Activated CD8-positive, alpha-beta memory T cell treated with anti-CD3 and anti-CD28 coated beads for 24 hours (primary cell): ENCODE results near the gene DSCAM.
"Not testable (repeated sequence)": the region's sequence is repeated elsewhere in the genome, so short reads cannot be mapped to it uniquely, and the experiment has no call there.

ENCODE experiments used
- DNase-seq: peaks from one replicate; pipeline ENCODE4 v3.0.0-alpha.2; 2020

The DSCAM gene

DNA sequence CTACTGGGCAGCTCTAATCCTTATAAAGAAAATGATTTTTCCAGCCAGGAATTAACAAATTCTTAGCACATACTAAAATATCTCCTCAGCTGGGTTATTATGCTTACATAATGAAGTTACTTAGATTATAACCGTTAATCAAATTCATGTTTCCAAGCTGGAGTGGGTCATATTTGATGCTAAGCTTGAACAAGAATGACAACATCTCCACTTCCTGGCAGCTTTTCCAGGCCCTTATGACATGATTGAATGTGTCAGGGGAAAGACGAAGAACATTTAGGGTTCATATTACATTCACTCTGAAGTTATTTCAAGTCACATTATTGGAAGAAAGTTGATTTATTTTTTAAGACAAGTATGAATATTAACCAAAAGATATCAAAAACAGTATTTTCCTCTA, 646.0 kb downstream of the DSCAM start:
- DNase-seq = no peak

DNA sequence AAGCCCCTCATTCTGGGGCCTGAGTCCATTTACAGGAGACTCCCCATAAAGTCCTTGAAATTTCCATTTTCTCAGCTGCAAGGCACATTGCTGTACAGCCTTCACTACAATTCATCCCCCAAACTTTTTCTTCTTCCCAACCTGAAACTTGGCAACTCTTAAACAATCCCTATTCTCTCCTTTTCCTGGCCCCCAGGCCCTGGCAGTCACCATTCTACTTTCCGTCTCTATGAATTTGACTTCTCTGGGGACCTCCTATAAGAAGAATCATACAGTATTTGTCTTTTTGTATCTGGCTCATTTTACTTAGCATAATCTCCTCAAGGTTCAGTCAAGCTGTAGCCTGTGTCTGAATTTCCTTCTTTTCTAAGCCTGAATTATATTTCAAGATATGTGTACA, 646.8 kb downstream of the DSCAM start:
- no peak for DNase-seq

DNA sequence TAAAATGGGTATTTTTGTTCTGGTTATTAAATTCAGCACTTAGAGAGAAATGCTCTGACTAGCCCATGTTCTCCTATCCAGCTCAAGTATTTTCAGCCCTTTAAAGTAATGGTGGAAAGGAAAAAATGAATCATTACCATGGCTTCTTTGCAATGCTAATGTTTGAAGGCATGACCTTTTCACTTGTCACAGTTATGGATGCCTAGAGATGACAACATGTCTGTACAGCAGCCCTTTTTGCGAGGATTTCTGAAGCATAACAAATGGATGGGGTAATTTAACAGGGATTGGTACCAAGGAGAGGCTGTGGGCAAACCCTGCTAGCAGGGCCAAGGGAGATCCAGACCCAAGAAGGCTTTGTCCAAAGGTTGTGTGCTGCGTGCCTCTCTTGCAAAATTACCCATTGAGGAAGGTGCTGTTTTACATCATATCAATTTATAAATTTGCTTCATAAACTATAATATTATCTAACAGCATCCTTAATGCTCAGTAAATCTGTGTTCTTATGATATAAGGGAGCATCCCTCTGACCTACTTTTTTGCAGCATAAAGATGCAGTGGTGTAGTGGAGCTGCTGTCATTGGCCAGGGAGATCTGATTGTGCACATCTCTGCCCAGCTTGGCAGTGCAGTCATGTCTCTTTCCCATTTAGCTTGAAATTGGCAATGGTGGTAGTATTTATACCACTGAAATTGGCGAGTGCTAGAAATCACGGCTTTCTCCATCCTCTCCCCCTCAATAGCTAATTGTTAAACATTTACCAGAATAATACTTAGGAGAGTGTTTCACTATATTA, 652.6 kb downstream of the DSCAM start:
- DNase-seq = no peak

DNA sequence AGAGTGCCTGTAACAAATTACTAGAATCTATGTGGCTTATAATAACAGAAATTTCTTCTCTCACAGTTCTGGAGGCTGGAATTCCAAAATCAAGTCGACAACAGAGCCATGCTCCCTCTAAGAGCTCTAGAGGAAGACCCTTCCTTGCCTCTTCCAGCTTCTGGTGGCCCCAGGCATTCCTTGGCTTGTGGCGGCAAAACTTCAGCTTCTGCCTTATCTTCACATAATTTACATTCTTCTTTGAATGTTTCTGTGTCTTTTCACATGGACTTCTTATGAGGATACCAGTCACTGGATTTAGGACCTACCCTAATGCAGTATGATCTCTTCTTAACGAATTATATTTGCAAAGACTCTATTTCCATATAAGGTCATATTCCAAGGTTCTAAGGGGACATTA, 655.3 kb downstream of the DSCAM start:
- no peak for DNase-seq

DNA sequence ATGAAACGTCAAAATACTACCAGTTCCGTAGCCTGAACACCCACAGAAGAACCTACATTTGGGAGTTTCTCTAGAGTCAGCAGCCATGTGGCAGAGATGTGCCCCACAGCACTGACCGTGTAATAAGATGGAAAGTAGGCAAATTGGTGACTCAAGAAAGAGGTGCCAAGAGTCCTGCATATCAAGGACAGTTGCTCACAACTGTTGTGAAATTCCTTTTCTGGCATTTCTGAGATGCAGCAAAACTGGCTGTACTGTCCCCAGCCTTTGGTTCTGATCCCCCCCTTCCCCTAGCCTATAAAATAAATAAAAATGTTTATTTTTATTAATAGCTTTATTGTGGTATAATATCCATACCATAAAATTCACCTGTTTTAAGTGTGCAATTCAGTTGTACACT, 655.8 kb downstream of the DSCAM start:
- no peak for DNase-seq

DNA sequence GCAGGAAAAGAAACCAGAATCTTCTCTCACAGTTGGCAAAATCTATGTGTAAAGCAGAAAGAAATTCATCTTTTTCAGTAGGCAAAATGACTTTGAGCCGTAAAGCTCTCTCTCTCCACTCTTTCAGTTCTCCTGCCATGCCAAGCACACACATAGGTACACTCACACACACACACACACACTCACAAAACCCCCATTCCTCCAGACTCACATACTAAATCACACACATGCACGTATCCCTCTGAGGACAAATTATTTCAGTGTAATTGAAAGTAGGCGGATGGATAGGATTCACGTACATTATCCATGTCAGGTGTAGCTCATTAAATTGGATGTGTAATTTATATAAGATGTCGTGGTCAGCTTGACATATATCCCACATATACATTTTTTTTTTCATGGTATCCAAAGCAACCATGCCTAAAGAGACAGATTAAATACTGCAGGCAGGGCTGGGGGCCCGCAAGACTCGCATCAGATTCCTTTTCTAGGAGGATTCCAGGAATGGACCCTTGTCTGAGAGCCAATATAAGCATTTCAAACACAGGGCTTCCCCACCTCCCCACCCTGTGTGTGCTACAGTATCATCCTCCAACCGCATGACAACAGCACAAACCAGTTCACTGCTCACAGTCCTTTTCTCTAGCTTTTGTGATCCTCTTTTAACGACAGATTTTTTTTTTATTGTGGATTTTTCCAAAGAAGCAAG, 658.9 kb downstream of the DSCAM start:
- DNase-seq = no peak

DNA sequence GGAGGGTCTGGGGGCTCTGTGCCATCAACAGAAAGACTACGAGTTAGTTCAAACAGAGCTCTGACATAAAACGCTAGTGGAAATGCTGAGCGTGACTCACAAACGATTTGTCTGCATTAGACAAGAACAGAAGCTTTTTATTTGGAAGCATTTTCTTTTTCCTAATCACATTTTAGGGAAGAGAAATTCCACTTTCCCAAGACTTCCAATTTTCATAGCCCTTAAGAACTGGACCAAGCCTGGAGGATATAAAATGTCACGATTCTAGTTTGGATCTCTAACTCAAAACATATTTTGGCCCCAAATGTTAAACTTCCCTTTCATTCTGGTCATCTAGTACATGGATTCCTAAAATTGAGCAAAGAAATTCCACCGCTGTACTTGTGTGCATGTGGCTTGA, 659.7 kb downstream of the DSCAM start:
- no peak for DNase-seq

DNA sequence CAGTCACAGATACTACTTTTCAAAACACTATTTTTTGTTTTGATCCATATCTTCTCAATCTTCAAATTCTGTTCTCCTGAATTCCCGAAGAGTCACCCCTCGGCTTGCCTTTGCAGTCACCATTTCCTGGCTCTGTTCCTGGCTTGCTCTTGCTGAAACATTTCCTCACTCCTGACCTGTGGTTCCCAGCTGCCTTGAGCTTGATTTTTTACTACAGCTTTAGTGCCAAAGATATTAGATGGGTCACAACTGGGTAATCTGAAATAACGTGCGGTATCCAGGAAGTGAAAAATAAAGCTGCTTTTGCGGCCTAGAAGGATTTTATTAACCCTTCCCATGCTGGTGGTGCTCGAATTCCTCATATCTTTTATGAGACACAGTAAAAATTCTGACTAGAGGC, 660.9 kb downstream of the DSCAM start:
- DNase-seq = no peak

DNA sequence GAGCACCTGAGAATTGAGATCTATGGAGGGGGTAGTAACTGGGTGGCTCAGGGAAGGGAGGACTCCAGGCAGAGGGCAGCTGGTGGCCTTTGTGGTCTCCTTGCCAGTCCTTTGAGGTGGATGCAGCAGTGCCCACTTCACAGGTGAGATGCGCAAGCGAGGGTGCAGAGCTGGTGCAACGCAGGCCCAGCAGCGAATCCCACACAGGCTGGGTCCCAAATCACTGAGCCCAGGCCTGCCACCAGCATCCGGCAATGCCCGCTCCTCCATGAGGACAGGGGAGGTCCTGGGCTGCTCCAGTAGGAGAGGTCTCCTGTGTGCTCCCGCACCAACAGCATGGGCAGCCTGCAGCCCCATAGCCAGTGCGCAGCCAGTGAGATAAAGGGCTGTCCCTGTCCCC, 661.8 kb downstream of the DSCAM start:
- no peak for DNase-seq

DNA sequence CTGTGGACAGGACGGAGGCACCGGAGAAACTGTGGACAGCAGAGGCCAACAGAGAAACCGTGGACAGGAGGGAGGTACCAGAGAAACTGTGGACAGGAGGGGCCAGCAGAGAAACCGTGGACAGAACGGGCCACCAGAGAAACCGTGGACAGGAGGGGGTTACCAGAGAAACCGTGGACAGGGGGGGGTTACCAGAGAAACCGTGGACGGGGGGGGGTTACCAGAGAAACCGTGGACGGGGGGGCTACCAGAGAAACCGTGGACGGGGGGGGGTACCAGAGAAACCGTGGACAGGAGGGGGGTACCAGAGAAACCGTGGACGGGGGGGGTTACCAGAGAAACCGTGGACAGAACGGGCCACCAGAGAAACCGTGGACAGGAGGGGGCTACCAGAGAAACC, 664.5 kb downstream of the DSCAM start:
- DNase-seq = not testable (repeated sequence)

DNA sequence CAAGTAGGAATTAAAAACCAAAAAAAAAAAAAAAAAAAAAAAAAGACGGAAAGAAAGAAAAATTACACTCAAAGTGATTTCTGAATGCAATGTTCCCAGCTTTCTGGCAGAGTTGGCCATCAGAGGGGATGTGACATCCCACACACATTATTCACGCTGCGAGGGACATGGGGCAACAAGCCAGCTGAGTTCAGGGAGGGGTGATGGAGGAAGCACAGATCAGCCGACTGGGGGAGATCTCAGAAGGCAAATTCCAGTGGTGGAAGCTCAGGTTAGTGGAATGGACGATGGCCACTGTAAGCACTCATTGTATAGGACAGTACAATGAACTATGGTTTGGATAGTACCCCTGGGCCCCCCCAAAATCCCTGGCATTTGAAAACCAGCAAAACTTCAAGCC, 667.8 kb downstream of the DSCAM start:
- no peak for DNase-seq

DNA sequence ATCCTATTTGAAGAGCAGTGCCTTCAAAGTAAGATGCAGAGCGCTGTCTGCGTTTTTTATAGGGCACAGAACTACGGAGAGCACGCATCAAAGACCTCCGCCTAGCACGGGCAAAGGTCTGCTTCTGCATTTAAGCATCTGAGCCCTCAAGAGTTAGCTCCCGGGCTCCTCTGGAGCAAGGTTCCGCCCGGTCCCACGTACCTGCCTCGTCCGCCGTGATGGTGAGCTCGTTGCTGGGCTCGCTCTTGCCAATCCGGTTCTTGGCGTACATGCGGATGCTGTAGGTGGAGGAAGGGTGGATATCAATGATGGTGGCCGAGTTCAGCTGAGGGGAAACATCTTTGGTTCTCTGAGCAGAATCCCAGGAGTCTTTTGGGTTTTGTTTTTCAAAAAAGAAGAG, 668.2 kb downstream of the DSCAM start:
- no peak for DNase-seq

DNA sequence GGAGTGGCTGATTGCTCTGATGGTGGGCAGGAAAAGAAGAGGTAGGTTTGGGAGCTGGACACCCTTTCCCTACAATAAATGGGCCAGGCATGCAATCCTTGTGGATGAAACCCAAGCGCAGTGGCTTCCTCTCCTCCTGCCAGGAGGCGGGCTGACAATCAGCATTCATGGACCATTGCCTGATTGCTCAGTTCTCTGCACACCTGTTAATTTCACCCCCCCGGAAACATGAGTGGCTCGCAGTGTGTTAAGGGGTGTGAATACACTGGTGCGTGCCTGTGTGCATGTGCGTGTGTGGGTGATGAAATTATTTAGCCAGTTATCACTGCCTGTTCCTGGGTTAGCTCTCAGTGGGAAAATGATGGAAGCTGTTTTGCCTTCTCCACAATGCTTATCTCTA, 669.0 kb downstream of the DSCAM start:
- DNase-seq = no peak

DNA sequence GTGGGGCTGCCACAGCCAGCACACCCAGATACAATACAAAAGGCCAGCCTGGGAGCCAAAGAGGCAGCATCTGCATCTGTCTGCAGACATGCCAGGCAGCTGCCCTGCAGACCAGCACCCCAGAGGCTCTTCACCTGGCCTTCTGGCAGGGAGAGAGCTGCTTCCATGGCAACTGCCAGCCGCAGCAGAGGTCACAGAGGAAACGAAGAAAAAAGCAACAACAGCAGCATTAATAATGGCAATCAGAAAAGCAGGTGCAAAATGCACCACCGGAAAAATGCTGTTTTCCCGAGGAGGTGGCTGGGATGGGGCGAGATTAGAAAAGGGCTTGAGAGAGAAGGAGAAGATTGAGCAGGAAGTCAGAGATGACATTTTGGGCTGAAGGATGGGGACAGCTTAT, 670.2 kb downstream of the DSCAM start:
- DNase-seq = no peak

DNA sequence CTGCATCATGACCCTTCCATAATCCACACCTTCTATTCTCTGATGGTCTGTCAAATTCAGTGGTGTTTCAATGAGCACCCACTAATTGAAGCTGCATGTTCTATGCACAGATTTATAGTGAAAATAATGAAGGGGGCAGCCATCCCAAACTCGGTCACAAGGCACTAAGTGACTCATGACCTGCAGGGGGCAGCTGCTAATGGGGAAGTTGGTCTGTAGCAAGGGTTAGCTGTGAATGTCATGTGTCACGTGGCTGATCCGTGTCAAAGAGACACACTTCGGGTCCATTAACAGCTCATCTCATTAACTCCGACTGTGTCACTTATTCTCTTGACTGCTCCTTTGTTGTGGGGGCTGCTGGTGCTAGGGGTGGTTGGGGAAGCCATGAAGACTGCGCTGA, 673.1 kb downstream of the DSCAM start:
- no peak for DNase-seq

DNA sequence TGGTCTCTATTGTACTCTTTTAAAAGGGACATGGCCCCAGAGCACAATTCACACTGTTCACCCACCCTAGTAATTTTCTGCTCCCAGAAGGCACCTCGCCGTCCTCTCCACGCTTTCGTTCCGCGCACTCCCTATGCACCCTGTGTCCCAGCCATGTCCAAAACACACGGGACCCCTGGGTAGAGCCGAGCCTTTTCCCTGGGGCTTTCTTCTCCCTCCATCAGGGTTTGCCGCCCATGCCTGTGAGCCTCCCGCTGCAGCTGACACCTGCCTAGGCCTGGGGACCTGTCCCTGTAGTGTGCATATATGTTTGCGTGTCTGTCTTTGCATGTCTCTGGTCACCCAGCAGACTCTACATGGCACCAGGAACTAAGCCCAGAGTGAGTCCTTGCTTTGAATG, 677.0 kb downstream of the DSCAM start:
- no peak for DNase-seq

DNA sequence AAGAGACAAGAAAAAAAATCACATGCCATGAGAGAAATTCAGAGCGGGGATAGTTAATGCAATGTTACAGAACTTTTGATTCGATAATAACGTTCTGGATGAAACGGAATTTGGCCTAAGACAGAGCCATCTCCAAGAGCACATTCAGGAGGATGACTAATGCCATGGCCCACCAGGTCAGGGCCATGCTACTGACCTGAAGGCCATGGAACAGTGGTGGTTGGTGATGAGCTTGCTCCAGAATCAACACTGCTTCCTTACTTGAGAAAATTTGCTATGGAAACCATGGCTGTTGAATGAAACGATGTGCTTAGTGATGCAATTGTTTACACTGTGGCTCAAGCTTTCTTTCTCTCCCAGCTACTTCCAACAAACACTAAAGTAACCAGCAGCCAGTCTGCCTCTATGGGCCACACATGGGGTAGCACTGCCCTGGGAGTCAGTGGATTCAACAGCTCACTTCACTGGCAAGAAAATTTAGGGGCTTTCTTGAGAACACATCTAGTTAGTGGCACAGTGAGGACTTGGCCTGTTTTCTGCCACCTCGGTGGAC, 680.6 kb downstream of the DSCAM start:
- DNase-seq = no peak

DNA sequence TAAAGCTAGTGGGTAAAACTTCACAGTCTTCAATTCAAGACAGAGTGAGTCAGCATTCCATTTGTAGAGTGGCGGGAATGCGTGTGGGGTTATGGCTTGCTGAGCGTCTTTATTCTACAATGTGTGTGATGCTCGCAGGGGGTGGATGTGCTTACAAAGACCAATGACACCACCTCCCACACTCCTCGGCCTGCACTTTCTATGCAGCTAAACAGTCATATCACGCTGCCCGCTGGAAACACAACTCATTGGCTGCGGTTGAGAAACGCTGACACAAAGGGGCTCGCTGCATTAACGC, 681.2 kb downstream of the DSCAM start:
- no peak for DNase-seq

DNA sequence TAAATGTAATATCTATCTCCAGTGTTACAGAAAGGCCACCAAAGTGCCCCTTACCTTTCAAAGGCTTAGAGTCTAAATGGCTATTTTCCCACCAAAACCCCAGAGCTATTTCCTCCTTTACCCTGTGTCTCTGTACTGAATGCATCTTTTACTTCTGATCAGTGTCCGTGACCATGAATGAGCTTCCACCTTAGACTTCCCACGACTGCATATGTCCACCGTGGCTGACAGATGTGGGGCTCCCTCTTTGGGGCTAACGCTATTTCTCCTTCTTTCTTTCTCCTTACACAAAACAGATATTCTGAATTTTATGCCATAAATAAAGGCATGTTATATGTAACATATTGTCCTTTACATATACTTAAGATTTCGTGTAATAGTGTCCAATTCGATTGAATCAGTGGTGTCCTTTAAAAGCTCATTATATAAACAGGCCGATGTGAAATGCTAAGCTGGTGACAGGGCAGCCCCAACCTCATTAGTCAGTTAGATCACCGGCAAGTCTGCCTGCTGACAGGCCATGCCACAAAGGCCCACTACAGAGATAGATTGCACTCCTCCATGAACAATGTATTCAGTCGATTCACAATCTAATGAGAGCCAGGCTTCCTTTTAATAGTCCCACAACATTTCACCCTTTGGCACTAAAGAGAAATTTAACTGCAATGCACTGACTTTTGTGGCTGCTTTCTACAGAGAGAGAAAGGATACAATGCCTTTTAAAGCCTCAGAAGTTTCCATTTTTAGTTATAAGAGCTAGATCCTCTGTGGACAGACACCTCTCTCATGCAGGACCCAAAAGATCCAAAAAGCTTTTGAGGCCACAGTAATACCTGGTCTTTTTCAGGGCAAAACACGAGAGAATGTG, 681.8 kb downstream of the DSCAM start:
- DNase-seq = no peak

DNA sequence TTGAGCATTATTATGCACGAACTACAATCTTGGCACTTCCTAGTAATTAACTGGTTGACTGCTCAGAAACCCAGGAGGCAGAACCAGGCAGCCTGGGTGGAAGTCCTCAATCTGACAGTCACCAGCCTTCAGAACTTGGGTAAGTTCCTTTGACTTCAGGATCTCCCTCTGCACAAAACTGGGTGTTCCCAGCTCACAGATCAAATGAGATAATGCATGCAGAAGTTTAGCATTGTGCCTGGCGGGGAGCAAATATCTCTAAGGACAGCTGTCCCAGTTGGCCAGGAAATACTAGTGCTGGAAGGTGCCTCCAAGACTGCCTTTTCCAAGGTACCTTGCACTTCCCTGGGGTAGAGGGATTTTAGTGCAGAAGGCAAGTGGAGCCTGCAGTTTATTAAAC, 684.9 kb downstream of the DSCAM start:
- DNase-seq = no peak

DNA sequence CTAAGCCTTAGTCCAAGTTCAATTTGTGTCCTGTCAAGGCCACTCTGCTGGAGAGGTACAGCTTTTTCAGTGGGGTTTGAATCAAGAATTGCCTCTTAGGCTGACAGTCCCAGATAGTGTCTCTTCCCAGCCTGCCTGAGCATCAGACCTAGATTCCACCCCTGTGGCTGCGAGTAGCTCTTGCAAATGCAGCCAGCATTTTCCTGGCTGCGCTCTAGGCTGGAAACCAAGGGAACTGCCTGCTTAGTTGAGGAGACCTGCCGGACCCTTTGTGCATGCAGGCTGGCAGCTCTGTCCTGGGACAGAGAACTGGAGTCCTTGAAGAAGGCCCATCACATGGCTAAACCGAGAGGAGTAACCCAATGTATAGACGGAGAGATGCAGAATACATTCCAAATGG, 686.0 kb downstream of the DSCAM start:
- no peak for DNase-seq

DNA sequence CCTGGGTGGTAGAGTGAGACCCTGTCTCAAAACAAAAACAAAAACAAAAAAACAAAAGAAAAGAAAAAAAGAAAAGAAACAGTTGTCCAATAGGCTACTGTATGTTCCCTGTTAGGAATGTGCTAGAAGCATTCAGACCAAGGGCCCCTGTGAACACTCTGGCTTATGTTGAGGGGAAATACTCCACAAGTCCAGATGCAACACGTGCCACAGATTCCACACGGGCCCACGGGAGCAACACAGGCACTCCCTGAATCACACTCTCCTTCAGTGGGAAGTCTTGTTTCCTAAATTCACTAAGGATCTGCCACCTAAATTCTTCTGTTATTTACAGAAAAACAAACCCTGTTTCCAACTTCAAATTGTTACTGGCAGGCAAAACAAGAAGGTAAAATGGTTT, 688.6 kb downstream of the DSCAM start:
- no peak for DNase-seq

DNA sequence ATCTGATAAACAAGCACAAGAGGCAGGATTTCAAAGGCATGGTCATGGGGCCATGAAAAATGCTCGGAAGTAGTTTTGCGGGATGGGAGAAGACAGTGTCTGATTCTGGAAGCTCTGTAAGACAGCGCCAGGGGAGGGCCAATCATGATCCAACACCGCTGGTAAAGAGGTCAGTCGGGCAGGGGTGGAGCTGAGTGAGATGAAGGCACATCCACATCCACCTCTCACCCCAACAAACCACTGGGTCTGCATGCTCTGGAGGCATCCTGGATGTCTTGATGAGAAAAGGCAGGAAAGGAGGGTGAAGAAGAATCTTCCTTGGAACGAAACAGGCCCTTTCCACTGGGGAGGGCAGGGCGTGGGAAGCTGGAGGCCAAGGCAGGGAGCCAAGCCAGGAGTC, 691.4 kb downstream of the DSCAM start:
- no peak for DNase-seq

DNA sequence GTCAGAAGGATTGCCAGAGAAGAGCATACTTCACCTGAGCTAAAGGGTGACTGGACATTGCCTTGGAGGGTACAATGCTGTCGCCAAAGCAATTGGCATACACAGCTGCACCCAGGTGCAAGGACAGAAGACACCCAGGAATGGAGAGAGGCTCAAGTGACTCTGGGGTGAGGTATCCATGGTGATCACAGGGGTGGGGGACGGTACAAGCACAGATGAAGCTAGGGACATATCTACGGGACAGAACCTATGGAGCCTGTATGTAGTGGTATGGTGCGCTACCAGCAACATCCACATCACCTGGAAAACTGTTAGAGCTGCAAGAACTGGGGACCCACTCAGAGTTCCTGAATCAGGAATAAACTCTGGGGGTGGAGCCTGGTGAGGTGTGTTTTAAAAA, 693.6 kb downstream of the DSCAM start:
- DNase-seq = no peak
